GM21390 (cell line): ENCODE results near the gene STXBP6.
"Not testable (repeated sequence)": the region's sequence is repeated elsewhere in the genome, so short reads cannot be mapped to it uniquely, and the experiment has no call there.

ENCODE experiments used
- ATAC-seq: cut with Tn5 transposase; IDR thresholded peaks from one replicate; pipeline ENCODE4 v1.9.1; 2021; ENCODE audit not compliant: unreplicated experiment

Gene STXBP6

DNA sequence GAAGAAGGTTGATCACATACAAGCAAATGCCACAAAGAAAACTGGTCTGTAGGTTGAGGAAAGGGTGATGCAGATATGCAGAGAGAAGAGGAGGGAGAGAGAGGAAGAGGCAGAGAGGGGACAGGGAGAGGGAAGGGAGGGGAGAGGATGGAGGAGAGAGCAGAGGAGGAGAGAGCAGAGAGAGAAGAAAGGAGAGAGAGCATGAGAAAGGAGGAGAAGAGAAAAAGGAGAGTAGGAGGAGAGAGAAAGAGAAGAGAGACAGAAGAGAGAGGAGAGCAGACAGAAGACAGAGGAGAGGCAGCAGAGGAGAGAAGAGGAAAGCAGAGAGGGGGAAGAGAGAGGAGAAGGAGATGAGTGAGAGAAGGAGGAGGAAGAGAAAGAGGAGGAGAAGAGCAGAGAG, 59.2 kb downstream of the STXBP6 start:
- ATAC-seq, result no peak

DNA sequence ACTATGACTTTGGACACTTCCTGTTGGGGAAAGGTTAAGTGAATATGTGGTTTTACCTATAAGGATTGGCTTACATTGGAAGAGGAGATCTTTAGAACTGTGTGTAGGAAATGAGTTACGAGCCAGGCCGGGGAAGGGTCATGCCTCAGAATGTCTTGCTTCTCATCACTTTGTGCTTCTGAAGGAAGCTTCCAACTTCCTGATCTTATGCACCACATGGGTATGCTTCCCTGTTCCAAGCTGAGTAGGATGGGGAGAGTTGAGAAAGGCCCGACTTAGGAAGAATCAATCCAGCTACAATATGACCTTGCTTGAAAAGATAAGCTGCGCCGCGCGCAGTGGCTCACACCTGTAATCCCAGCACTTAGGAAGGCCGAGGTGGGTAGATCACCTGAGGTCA, 59.9 kb downstream of the STXBP6 start:
- no peak for ATAC-seq

DNA sequence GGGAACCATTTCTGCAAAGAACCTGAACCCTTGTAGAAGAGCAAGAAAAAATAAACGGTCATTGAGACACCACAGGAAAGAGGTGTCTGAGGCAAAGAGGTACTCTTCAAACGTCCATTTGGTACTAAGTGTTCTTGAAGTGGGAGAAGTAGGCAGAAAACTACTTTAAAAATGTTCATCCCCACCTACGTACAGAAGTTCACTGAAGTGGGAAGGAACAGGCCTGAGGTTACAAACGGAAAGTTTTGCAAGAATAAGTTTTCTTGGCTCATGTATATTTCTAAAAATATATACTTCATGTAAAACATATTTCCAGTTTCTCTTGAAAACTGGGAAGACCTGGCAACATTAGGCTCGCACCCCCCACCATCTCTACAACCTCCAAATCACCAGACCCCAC, 61.2 kb downstream of the STXBP6 start:
- ATAC-seq, result no peak

DNA sequence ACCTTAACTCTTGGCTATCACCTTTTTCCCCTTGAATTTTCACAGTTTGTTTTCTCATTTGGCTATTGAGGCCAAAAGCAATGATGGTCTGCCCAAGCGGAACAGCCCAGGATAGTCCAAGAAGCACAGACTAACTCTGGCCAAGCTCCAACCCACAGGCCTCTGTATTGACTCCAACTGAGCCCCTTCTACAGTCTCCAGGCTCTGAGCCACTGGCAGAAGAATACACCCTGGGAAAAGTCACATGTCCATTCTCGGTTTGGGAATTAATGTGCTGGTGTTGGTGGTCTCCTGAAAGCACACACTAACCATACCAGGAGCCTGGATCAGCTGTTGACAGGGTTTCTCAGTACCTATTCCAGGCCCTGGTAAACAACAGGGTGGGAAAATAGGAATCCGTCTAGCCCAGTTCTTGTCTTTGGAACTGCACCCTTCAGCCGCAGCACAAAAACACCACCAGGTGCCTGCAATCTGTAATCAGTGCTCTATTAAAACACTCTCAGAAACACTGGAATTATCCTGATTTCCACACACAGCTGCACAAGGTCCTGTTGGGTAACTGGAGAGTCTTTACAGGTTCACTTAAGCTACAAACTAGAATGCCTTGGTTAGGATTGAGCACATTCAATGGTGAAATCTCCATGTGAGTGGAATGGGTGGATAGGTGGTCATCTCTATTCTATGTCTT, 63.6 kb downstream of the STXBP6 start:
- no peak for ATAC-seq

DNA sequence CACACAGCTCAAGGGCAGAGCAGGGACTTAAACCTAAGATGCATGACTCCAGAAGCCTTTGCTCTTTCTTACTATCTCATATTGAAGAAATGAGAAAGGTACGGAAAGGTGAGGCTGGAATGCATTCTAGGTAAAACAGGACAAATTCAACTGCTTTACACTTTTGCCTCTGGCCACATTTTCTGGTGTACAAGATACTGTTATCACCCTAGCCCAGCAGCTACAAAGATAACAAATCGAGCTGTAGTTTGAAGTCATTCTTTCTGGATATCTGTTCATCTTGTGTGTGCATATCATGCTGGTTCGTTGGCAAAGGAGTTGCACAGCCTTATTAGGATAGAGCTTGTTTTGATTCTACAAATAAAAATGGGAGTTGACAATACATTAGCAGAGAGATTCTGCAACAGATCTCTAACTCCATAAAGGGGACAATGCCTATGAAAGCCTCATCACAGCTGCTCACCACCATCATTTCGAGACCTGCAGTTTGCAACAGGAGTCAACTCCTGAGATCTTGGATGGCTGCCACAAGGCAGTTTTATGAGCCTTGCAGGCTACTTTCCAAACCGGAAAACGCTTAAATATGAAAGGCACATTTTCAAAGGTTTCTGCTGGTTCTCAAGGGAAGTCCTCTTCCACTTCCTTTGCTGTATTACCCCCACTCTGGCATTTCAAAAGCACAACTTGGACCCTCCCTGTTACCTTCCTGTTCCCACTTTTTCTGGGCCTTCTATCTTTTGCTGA, 64.9 kb downstream of the STXBP6 start:
- no peak for ATAC-seq

DNA sequence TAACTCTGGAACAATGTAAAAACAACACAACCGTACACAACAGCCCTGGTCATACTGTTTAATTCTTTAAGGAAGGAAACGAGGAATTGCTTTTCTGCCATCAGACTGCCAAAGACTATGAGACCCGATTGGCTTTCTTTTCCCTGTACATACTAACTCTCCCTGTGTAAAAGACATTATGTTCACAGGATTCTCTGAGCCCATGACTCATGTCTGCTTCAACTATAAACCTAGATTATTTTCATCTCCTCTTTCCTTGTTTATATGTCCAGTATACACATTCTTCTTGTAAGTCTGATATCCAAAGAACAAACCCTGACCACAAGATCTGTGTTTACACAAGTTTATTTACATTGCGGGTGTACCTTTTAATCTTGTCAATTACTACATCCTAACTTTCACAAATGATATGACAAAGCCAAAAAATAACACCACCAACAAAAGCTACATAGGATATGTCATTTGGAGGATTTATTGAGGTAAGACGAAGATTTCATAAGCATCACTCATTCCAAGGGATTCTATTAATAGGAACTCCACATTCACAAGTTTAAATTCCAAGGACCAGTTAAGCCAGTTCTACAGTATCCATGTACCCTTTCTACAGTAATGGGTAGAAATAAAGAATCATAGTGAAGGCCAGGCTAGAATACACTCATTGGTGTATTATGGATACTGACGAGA, 67.3 kb downstream of the STXBP6 start:
- ATAC-seq, result no peak

DNA sequence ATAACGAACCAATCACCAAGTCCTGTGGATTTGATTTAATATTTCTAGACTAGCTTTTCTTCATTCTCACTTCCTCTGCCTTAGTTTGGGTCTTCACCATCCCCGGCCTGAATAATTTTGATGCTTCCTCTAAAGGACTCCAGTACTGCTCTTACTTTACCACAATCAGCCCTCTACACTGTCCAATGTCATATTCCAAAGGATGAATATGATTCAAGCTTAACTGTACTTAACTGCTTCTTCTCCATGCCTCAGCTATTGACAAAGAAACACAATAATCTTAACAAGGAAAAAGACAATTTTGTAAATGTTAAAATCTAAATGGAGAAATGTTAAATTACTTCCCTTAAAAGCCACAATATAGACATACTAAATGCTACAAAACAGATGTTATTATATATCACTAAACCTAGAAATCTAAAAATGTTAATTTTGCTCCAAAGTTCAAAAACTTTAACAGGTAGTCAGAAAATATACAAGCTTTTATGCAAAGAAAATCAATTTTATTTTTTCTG, 70.2 kb downstream of the STXBP6 start:
- peak; percentile 31 for ATAC-seq

DNA sequence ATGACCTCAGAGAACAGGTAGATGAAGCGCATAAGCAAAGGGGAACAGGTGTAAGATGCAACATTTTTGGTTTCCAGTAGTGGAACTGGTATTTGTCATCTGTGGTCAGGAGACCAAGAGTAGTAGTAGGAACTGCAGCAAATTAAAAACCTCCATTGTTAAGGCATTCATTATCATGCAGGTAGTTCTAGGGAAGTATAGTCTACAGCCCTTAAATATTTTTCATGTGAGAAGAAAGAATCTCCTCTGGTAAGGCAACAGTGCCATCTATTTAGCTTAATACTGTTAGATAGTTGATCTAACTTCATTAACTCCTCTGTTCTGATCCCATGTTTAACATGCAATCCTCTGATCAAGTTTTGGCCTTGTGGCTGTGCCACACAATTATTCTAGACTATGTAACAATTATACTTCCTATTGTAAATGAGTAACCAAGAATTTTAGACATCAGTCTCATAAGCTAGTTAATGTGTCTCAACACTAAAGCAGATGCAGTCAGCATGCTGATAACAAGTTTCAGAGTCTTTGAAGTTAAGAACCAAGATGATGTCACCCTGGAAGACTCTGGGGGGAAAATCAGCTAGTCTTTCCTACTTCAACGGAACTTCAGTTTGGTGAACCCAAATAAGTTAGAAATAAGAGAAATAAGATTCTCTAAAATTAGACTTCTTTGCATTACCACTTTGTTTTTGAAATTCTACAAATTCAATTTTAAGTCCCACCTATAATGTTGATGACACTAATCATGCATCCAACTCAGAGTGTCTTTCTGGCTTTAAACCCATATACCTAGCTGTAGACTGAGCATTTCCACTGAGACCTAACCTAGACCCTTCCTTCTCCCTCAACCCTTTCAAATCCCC, 70.9 kb downstream of the STXBP6 start:
- ATAC-seq, result peak; percentile 75

DNA sequence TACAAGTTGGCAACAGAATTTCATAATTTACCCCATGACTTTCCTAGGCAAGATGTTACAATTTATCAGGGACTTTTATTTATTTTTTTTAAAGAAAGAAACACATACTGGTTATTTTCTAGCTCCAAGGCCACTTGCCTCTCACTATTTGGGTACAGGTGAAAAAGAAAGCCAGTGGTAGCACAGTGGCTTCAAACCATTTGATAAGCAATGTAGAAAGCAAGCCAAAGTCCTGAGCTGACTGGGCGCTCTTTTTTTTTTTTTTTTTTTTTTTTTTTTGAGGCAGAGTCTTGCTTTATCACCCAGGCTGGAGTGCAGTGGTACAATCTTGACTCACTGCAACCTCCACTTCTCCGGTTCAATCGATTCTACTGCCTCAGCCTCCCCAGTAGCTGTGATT, 73.3 kb downstream of the STXBP6 start:
- no peak for ATAC-seq

DNA sequence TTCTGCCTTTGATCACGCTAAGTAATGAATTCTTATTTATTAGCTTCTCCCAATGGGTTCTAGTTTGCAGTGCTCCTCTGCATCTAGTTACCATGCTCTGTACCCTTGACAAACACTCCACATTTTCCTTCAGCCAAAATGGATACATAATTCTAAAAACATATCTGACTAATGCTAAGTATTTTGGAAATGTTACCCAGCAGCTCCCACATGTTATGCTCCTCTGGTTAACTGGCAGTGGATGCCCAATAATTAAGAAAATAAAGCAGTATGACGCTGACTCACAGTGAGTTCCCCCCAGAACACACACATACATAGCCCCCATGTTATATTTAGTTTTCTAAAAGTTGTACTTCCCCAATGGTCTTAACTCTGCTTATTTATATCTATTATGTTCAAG, 74.6 kb downstream of the STXBP6 start:
- no peak for ATAC-seq

DNA sequence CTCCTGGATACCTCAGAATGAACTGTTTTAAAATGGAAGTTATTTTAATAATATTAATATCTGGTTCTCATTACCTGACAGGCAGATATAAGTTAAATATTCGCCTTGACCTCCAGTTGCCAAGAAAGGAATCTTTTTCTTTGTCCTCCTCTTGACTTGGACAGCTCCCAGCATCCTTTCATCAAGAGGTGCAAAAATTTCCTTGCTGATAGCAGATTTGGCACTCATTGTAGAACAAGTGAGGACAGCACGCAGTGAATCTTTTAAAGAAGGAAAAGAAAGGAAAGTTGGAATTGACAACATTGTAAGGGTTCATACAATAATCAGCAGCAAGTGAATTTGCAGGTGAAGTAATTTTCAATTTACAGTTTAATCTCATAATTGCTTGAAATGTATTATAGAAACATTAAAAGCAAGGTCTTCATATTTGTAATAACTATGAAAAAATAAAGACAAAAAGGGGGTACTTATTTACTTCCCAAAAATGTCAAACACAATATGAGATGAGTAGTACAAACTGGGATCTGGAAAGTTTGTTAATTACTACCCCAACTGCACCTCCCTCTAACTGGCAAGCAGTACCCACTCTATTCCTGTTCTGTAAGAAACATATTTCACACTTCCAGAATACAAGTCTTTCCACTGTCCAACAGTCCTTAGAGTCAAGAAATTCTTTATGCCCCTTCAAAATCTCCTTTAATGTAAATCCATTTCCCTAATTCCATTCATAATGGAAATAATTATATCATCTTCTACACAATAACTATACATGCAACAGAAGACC, 75.2 kb downstream of the STXBP6 start:
- ATAC-seq, result no peak

DNA sequence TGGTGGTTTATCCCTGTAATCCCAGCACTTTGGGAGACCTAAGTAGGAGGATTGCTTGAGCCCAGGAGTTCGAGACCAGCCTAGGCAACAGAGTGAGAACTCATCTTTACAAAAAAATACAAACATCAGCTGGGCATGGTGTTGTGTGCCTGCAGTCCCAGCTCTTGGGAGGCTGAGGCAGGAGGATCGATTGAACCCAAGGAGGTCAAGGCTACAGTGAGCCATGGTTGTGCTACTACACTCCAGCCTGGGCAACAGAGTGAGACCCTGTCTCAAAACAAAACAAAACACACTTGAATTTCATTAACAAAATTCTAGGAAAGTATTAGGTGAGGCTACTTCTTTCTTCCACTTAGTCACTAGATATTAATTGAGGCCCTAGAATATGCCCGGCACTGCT, 77.1 kb downstream of the STXBP6 start:
- ATAC-seq, result no peak

DNA sequence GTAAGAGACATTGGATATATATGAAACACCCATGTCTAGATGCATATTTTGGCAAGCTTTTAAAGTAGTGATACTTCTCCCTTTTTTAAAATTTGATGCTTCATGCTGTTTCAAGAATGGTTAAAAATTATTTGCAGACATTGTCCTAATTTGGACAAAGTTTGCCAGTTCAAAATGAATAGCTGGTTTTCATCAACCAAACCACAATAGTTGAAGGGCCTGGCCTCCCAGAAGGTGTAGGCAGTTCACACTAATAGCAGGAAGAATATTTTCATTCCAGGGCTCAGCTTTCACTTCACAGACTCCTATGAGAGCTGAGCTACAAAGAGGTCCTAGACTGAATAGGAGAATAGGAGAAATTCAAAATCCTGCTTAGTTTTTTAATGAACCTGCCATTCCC, 78.7 kb downstream of the STXBP6 start:
- no peak for ATAC-seq

DNA sequence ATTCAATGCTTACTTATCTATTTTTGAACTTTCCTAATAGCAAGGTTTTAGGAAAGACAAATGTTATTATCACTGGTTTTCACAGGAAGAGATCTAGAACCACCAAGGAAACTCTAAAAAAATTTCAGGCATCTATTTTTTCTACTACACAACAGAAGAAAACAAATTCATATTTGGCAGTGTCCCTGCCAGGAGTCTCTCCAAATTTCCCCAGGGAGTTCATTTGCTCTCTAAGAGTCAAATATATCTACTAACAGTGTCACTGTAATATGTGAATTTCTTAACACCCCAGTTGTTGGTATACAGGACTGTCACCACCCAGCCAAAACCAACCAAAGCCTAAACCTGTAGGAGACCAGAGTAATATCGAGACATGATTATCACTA, 83.4 kb downstream of the STXBP6 start:
- ATAC-seq, result no peak

DNA sequence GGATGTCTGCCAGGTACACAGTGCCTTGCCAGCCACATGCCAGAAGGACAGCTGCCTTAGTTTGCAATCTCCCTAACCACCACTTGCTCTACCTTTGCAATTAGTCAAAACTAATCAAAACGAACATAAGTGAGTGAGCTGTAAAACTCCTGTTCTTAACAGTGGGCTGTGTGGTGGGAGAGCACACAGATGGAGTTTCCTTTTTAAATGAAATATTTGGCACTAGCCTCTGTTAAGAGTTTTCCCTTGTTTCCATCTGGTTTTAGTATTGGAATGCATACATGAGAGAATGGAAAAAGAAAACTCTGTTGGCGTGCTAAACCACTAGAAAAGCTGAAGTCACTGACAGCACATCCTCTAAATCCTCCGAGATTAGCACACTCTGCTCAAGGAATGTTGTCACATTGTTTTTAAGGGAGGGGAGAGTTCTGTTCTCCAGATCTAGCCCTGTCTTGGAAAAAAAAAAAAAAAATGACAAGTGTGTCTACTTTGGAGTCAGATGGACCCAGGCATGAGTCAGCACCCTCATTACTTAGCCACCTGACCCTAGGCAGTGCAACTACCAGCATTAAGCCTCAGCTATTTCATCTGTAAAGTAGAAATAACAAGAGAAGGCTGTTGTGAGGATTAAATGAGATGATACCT, 83.9 kb downstream of the STXBP6 start:
- no peak for ATAC-seq

DNA sequence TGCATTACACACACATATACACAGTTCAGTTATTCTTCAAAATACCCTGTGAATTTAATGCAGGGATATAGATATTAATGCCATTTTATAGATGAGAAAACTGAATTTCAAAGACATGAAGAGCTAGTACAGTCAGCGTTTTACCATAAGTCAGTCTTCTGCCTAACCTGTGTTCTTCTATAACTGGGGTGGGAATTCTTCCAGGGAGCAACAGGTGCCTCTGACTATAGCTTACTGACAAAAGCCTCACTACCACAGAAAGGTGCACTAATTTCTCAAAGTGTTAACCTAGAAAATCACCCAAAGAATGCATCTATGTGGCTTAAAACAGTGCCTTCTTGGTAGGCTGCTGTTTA, 84.4 kb downstream of the STXBP6 start:
- ATAC-seq, result no peak

DNA sequence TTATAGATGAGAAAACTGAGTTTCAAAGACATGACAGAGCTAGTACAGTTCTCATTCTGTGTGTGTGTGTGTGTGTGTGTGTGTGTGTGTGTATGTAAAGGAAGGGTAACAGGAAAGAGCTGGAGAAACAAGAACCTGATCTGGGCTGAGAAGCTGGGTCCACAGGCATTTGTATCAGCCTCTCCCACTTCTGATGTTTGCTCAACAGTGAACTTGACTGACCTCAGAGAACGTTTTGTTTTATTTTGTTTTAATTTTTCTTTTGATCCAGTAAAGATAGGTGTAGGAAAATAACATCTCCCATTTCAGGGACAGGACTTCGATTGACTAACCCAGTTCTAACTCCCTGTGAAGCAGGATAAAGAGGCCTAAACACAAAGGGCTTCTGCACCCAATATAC, 85.4 kb downstream of the STXBP6 start:
- no peak for ATAC-seq

DNA sequence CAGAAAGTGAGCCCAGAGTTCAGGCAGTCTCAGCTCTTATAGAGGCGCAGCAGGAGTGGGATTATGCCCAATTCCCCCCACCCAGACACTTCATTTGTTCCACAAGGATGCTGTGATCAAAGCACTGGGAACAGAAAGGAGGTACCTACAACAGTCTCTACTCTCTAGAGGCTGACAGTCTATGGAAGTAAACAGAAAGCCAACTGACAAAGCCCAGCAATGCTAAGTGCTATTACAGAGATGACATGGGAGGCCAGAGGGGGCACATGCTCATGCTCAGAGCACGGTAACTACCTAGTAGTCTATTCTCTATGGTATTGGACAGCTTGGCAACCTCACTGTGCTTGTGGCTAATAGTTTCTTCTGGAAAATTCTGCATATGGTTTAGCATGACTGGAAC, 85.9 kb downstream of the STXBP6 start:
- no peak for ATAC-seq

DNA sequence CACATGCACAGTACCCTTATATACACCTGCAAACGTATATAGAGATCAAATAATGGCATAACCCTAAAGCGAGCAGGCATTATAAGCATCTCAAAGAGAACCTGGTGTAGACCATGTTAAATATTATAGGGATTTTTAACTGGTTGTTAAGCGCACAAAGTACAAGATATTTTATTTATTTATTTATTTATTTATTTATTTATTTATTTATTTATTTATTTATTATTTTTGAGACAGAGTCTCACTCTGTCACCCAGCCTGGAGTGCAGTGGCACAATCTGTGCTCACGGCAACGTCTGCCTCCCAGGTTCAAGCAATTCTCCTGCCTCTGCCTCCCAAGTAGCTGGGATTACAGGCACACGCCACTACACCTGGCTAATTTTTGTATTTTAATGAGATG, 87.8 kb downstream of the STXBP6 start:
- ATAC-seq, result not testable (repeated sequence)

DNA sequence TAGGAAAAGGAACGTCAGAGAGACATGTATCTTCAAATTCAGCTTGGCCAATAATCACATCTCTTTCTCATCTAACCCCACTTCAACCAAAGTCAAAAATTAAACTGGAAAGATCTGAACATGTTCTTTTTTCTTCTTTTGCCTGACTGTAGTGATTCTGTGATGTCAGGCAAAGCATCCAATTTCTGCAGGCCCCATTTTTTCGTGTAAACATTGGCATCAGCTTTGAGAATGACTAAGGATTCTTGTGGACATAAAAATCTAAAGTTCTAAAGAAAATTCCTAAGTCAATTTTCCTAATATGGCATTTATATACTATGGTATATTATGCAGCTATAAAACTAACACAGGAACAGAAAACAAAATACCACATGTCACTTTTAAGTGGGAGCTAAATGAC, 89.1 kb downstream of the STXBP6 start:
- no peak for ATAC-seq
